IMR-90 (cell line): ENCODE data around the gene MAP7. TPM values are rescaled to one million over a fixed set of nuclear protein-coding genes. Genes with fewer than 3 reads are reported as not detected.

ENCODE experiments used
- ATAC-seq: fragments of 200-7000 bp; cut with Tn5 transposase; 2 replicates; pipeline ENCODE4 v1.9.1; 2020; ENCODE audit warnings: low read depth, mild to moderate bottlenecking, moderate library complexity
- BruUV-seq: library from RNA; stranded (reverse); fragments of 400-500 nt; replicated peaks from 2 replicates; lab custom pipeline; 2021; lab: Mats Ljungman, UMichigan
- CTCF ChIA-PET: fragments of 300-600 bp; formaldehyde crosslinking; extraction: SDS; loops from one replicate; lab custom pipeline; 2021; ENCODE audit warnings: antibody characterized with exemption; lab: Yijun Ruan, JAX
- POLR2A ChIA-PET: fragments of 300-600 bp; sonication (Branson Sonifier 250); formaldehyde crosslinking; loops from one replicate; lab custom pipeline; 2022; ENCODE audit warnings: antibody characterized with exemption; ENCODE audit not compliant: unreplicated experiment; lab: Charles Lee
- DNase-seq: peaks from one replicate; pipeline ENCODE4 v3.0.0; 2013
- H2AFZ ChIP-seq: replicated peaks from 2 replicates; pipeline ENCODE3; 2013; ENCODE audit warnings: low read length, mild to moderate bottlenecking; ENCODE audit not compliant: poor library complexity
- H2AK5ac ChIP-seq: 2 replicates; pipeline ENCODE4 v1.6.1; 2013; ENCODE audit warnings: low read depth, low read length, inconsistent platforms
- H2AK9ac ChIP-seq: replicated peaks from 2 replicates; pipeline ENCODE3; 2013; ENCODE audit warnings: mild to moderate bottlenecking, low read depth, low read length, moderate library complexity; ENCODE audit not compliant: poor library complexity
- H2BK120ac ChIP-seq: 2 replicates; pipeline ENCODE4 v1.6.1; 2013; ENCODE audit warnings: low read depth, low read length, inconsistent platforms
- H2BK15ac ChIP-seq: 3 replicates; pipeline ENCODE4 v1.6.1; 2013; ENCODE audit warnings: low read depth, low read length, inconsistent platforms
- H2BK20ac ChIP-seq: 2 replicates; pipeline ENCODE4 v1.6.1; 2013; ENCODE audit warnings: low read depth, mild to moderate bottlenecking, inconsistent platforms, low read length, moderate library complexity
- H2BK5ac ChIP-seq: 2 replicates; pipeline ENCODE4 v1.6.1; 2013; ENCODE audit warnings: mild to moderate bottlenecking, low read depth, low read length, inconsistent platforms; ENCODE audit not compliant: poor library complexity, severe bottlenecking
- H3K14ac ChIP-seq: replicated peaks from 2 replicates; pipeline ENCODE4 v1.6.1; 2013; ENCODE audit warnings: low read depth, low read length, inconsistent platforms
- H3K18ac ChIP-seq: 2 replicates; pipeline ENCODE4 v1.6.1; 2013; ENCODE audit warnings: low read depth, low read length, control low read depth
- H3K23ac ChIP-seq: 2 replicates; pipeline ENCODE4 v1.6.1; 2013; ENCODE audit warnings: low read depth, low read length, inconsistent platforms
- H3K27ac ChIP-seq: 2 replicates; pipeline ENCODE4 v1.5.1; 2013; ENCODE audit warnings: mild to moderate bottlenecking, control low read depth, low read length; ENCODE audit not compliant: insufficient read depth
- H3K27me3 ChIP-seq: 2 replicates; pipeline ENCODE4 v1.6.1; 2013; ENCODE audit warnings: low read length; ENCODE audit not compliant: control insufficient read depth, insufficient read depth
- H3K36me3 ChIP-seq: 2 replicates; pipeline ENCODE4 v1.6.1; 2013; ENCODE audit warnings: low read length, mixed read lengths; ENCODE audit not compliant: control insufficient read depth, insufficient read depth
- H3K4ac ChIP-seq: 2 replicates; pipeline ENCODE4 v1.6.1; 2013; ENCODE audit warnings: low read depth, low read length, inconsistent platforms
- H3K4me1 ChIP-seq: 2 replicates; pipeline ENCODE4 v1.6.1; 2013; ENCODE audit warnings: low read length, mixed read lengths; ENCODE audit not compliant: control insufficient read depth, insufficient read depth
- H3K4me2 ChIP-seq: 2 replicates; pipeline ENCODE4 v1.6.1; 2013; ENCODE audit warnings: low read depth, mild to moderate bottlenecking, control low read depth, low read length, moderate library complexity
- H3K4me3 ChIP-seq: 2 replicates; pipeline ENCODE4 v1.5.1; 2013; ENCODE audit warnings: low read depth, mild to moderate bottlenecking, control low read depth, low read length, moderate library complexity; ENCODE audit not compliant: insufficient read depth
- H3K56ac ChIP-seq: 2 replicates; pipeline ENCODE4 v1.6.1; 2013; ENCODE audit warnings: low read length, inconsistent platforms; ENCODE audit not compliant: insufficient read depth; ENCODE audit errors: extremely low read depth
- H3K79me1 ChIP-seq, 2 experiments: 2 replicates each; pipeline ENCODE4 v1.6.1; 2013; ENCODE audit warnings: low read length in 2 of 2, inconsistent platforms in 1 of 2, low read depth in 1 of 2
- H3K9ac ChIP-seq: 2 replicates; pipeline ENCODE4 v1.6.1; 2013; ENCODE audit warnings: low read depth, low read length, control low read depth
- H3K9me1 ChIP-seq: 2 replicates; pipeline ENCODE4 v1.6.1; 2013; ENCODE audit warnings: low read length, inconsistent platforms; ENCODE audit not compliant: insufficient read depth
- H3K9me3 ChIP-seq: 2 replicates; pipeline ENCODE4 v1.6.1; 2013; ENCODE audit warnings: low read length; ENCODE audit not compliant: control insufficient read depth, insufficient read depth
- H4K20me1 ChIP-seq: 2 replicates; pipeline ENCODE4 v1.6.1; 2013; ENCODE audit warnings: low read length, inconsistent platforms; ENCODE audit not compliant: insufficient read depth
- H4K5ac ChIP-seq: 2 replicates; pipeline ENCODE4 v1.6.1; 2013; ENCODE audit warnings: mild to moderate bottlenecking, low read depth, low read length, control low read depth
- H4K8ac ChIP-seq, 2 experiments: 2 replicates each; pipeline ENCODE4 v1.6.1; 2013; ENCODE audit warnings: low read depth in 2 of 2, low read length in 2 of 2, control low read depth in 1 of 2, inconsistent platforms in 1 of 2
- H4K91ac ChIP-seq: 2 replicates; pipeline ENCODE4 v1.6.1; 2013; ENCODE audit warnings: low read depth, low read length, inconsistent platforms; ENCODE audit not compliant: insufficient read depth
- BHLHE40 ChIP-seq: fragments of 150-350 bp; IDR thresholded peaks from 2 replicates; pipeline ENCODE4 v1.6.1; 2016; ENCODE audit warnings: mild to moderate bottlenecking, low read depth, low read length
- CEBPB ChIP-seq: IDR thresholded peaks from 2 replicates; pipeline ENCODE4 v1.6.1; 2012; ENCODE audit warnings: low read depth, low read length, improper control_type of control experiment
- CHD1 ChIP-seq: IDR thresholded peaks from 2 replicates; pipeline ENCODE4 v1.6.1; 2012; ENCODE audit warnings: low read depth, low read length, improper control_type of control experiment
- MAFK ChIP-seq: IDR thresholded peaks from 2 replicates; pipeline ENCODE4 v1.6.1; 2012; ENCODE audit warnings: low read depth, low read length, improper control_type of control experiment
- MAZ ChIP-seq: IDR thresholded peaks from 2 replicates; pipeline ENCODE4 v1.6.1; 2012; ENCODE audit warnings: low read depth, mild to moderate bottlenecking, low read length, improper control_type of control experiment, moderate library complexity, borderline replicate concordance
- MXI1 ChIP-seq: IDR thresholded peaks from 2 replicates; pipeline ENCODE4 v1.6.1; 2012; ENCODE audit warnings: low read depth, mild to moderate bottlenecking, low read length, moderate library complexity, borderline replicate concordance
- POLR2A ChIP-seq: IDR thresholded peaks from 2 replicates; pipeline ENCODE4 v1.6.1; 2012; ENCODE audit warnings: mild to moderate bottlenecking, low read depth, low read length
- RAD21 ChIP-seq: IDR thresholded peaks from 2 replicates; pipeline ENCODE4 v1.6.1; 2012; ENCODE audit warnings: low read length, improper control_type of control experiment
- SMC3 ChIP-seq: fragments of 150-350 bp; IDR thresholded peaks from 2 replicates; pipeline ENCODE4 v1.6.1; 2016; ENCODE audit warnings: low read depth, mild to moderate bottlenecking, antibody characterized with exemption, low read length, moderate library complexity
- WGBS, 2 experiments: methylation state at CpG; one replicate each; pipeline versions ENCODE4 v1.1.5 to v1.1.7; 2013; ENCODE audit warnings: missing lambda C conversion rate in 2 of 2; ENCODE audit not compliant: insufficient read length in 1 of 2; ENCODE audit errors: extremely low coverage in 2 of 2; 5-methylcytosine and 5-hydroxymethylcytosine counted together
- dilution Hi-C: fragments of 300-500 bp; cut with HindIII; formaldehyde crosslinking; loops from one replicate; pipeline ENCODE4 v1.14.3; 2018; ENCODE audit warnings: low sequenced_read_pairs; ENCODE audit not compliant: unreplicated experiment
- in situ Hi-C: fragments of 300-500 bp; cut with MboI; formaldehyde crosslinking; loops from 3 replicates; pipeline ENCODE4 v1.14.3; 2019; ENCODE audit warnings: low sequenced_read_pairs, inconsistent platforms, mixed read lengths
- intact Hi-C: fragments of 100-400 bp; cut with micrococcal nuclease; formaldehyde crosslinking; loops from 2 replicates; pipeline ENCODE4 v1.10.0; 2022
- polyA plus RNA-seq, 3 experiments: library from polyadenylated mRNA; depleted of rRNA; stranded (reverse); fragments of >200 nt; gene quantifications; 2 replicates each; pipeline ENCODE4 v1.2.3, GENCODE V29; 2012; ENCODE audit warnings: low replicate concordance in 1 of 3
- total RNA-seq: library from RNA; depleted of rRNA; stranded (reverse); fragments of >200 nt; gene quantifications from 2 replicates; pipeline ENCODE4 v1.2.3, GENCODE V29; 2012

Gene MAP7
- total and polyA plus RNA-seq, 2 of the 4 experiments (the other 2 are of a cell fraction): 0.19 to 0.36 TPM

DNA sequence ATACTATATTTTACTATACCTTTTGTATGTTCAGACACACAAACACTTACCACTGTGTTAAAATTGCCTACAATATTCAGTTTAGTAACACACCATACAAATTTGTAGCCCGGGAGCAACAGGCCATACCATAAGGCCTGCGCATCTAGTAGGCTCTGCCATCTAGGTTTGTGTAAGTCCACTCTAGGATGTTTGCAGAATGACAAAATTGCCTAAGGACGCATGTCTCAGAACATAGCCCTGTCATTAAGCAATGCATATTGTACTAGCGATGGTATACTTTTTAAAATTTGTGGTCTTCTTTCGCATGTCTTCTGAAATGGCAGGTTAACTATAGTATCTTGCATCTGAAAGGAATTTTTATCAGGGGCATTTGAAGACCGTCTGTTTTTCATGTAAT lies 26.6 kb upstream of the MAP7 start:
- ChIA-PET CTCF (no interaction called here), POLR2A (no interaction called here)
- H3K27ac ChIP-seq: no peak overlapping the region
- DNase-seq: no peak
- H4K5ac ChIP-seq: no peak overlapping the region
- TF ChIP-seq CHD1 (no peak), SMC3 (no peak), RAD21 (no peak), MXI1 (no peak), POLR2A (no peak), MAZ (no peak), CEBPB (no peak), MAFK (no peak), BHLHE40 (no peak)
- H3K9me3 ChIP-seq: no peaks in the 10 kb centered on the region
- no peak overlapping the region for H3K4me2 ChIP-seq
- H3K56ac ChIP-seq: no peak overlapping the region
- intact Hi-C loops: no loop called here
- no peak for ATAC-seq
- no peak overlapping the region for H2AFZ ChIP-seq
- no peak overlapping the region for H3K23ac ChIP-seq
- H2BK15ac ChIP-seq: no peak overlapping the region
- no peak overlapping the region for H3K4ac ChIP-seq
- H3K4me1 ChIP-seq: peaks cover 1% of the 10 kb centered on the region; the same call in 1 of the 2 replicates
- H4K91ac ChIP-seq: no peak overlapping the region
- no peaks in the 10 kb centered on the region for H3K9me1 ChIP-seq
- H2BK120ac ChIP-seq: no peak overlapping the region
- dilution Hi-C loops: no loop called here
- no CpG with 5 or more reads among the region's 6 CpGs for WGBS, 2 experiments
- H2AK9ac ChIP-seq: no peak overlapping the region
- in situ Hi-C loops: no loop called here
- no peak overlapping the region for H2BK20ac ChIP-seq
- no peak overlapping the region for H2BK5ac ChIP-seq
- no peak overlapping the region for H3K4me3 ChIP-seq
- no peaks in the 10 kb centered on the region for H3K27me3 ChIP-seq
- peaks cover 4 to 7% of the 10 kb centered on the region in 2 experiments; a peak in 2 of 4 replicates for H3K79me1 ChIP-seq
- BruUV-seq: no TSS peak
- no peak overlapping the region for H2AK5ac ChIP-seq
- H3K36me3 ChIP-seq: peaks cover 20% of the 10 kb centered on the region
- H3K18ac ChIP-seq: no peak overlapping the region
- H3K9ac ChIP-seq: no peak overlapping the region
- H4K8ac ChIP-seq: no peak overlapping the region
- no peaks in the 10 kb centered on the region for H4K20me1 ChIP-seq
- no peak overlapping the region for H3K14ac ChIP-seq
